GM12878 (cell line): ENCODE measurements around the gene GM2A. TPM values are rescaled to one million over a fixed set of nuclear protein-coding genes. Genes with fewer than 3 reads are reported as not detected.

Experiments used
- CTCF ChIP-seq, 3 experiments: IDR thresholded peaks in 2 of 3; conservative IDR thresholded peaks in 1 of 3; 2 replicates each; pipeline ENCODE4 v1.5.1; 2011; ENCODE audit warnings: low read depth in 3 of 3, low read length in 3 of 3, mild to moderate bottlenecking in 3 of 3, control low read depth in 2 of 3, moderate library complexity in 2 of 3, inconsistent platforms in 1 of 3, mixed read lengths in 1 of 3; ENCODE audit not compliant: control insufficient read depth in 2 of 3, insufficient read depth in 1 of 3; ENCODE audit errors: extremely low read depth in 1 of 3
- FOXM1 ChIP-seq: IDR thresholded peaks from 2 replicates; pipeline ENCODE4 v1.6.1; 2012; ENCODE audit warnings: low read depth, mild to moderate bottlenecking, inconsistent platforms, low read length, moderate library complexity
- HSF1 ChIP-seq: fragments of 150-350 bp; IDR thresholded peaks from 2 replicates; pipeline ENCODE4 v1.6.1; 2014; ENCODE audit warnings: mild to moderate bottlenecking, low read depth, low read length
- IRF3 ChIP-seq: fragments of 450-650 bp; IDR thresholded peaks from 2 replicates; pipeline ENCODE4 v1.6.1; 2014; ENCODE audit warnings: mild to moderate bottlenecking
- JUNB ChIP-seq: IDR thresholded peaks from 2 replicates; pipeline ENCODE4 v1.6.1; 2016; ENCODE audit warnings: antibody characterized with exemption, mild to moderate bottlenecking
- KLF5 ChIP-seq: fragments of 450-650 bp; IDR thresholded peaks from 2 replicates; pipeline ENCODE4 v1.6.1; 2014; ENCODE audit warnings: mild to moderate bottlenecking; ENCODE audit not compliant: partially characterized antibody
- MEF2B ChIP-seq: fragments of 450-650 bp; IDR thresholded peaks from 2 replicates; pipeline ENCODE4 v1.6.1; 2018; ENCODE audit warnings: mild to moderate bottlenecking, moderate library complexity; ENCODE audit not compliant: partially characterized antibody, poor library complexity, severe bottlenecking
- MTA3 ChIP-seq: IDR thresholded peaks from 2 replicates; pipeline ENCODE4 v1.6.1; 2012; ENCODE audit warnings: low read length, inconsistent platforms, borderline replicate concordance
- MYB ChIP-seq: fragments of 150-350 bp; IDR thresholded peaks from 2 replicates; pipeline ENCODE4 v1.6.1; 2014; ENCODE audit warnings: mild to moderate bottlenecking, low read depth, low read length, borderline replicate concordance
- NFXL1 ChIP-seq: fragments of 450-650 bp; IDR thresholded peaks from 2 replicates; pipeline ENCODE4 v1.6.1; 2017; ENCODE audit warnings: antibody characterized with exemption, mild to moderate bottlenecking, borderline replicate concordance
- NR2C2 ChIP-seq: IDR thresholded peaks from 2 replicates; pipeline ENCODE4 v1.6.1; 2011; ENCODE audit warnings: borderline replicate concordance, low read depth; ENCODE audit not compliant: control insufficient read depth, insufficient read length
- RBBP5 ChIP-seq: fragments of 200-600 bp; sonication (generic); conservative IDR thresholded peaks from 2 replicates; pipeline ENCODE4 v1.6.1; 2016
- SIN3A ChIP-seq: IDR thresholded peaks from 2 replicates; pipeline ENCODE4 v1.6.1; 2012; ENCODE audit warnings: low read depth, low read length, improper control_type of control experiment
- SMAD1 ChIP-seq: fragments of 450-650 bp; IDR thresholded peaks from 2 replicates; pipeline ENCODE4 v1.6.1; 2018; ENCODE audit warnings: mild to moderate bottlenecking, low read depth; ENCODE audit not compliant: partially characterized antibody
- SRF ChIP-seq, 2 experiments: IDR thresholded peaks; 2 replicates each; pipeline ENCODE4 v1.6.1; 2011; ENCODE audit warnings: low read depth in 2 of 2, low read length in 2 of 2, mild to moderate bottlenecking in 1 of 2, moderate library complexity in 1 of 2
- USF2 ChIP-seq: IDR thresholded peaks from 2 replicates; pipeline ENCODE4 v1.6.1; 2011; ENCODE audit warnings: low read depth, low read length, improper control_type of control experiment, borderline replicate concordance
- ZNF217 ChIP-seq: fragments of 450-650 bp; IDR thresholded peaks from 2 replicates; pipeline ENCODE4 v1.6.1; 2017; ENCODE audit warnings: antibody characterized with exemption, mild to moderate bottlenecking
- ZNF274 ChIP-seq: IDR thresholded peaks from one replicate; pipeline ENCODE4 v1.8.0; 2011; ENCODE audit not compliant: insufficient read length, insufficient read depth
- ZNF592 ChIP-seq: fragments of 450-650 bp; IDR thresholded peaks from 2 replicates; pipeline ENCODE4 v1.6.1; 2017; ENCODE audit warnings: mild to moderate bottlenecking, moderate library complexity
- ZNF622 ChIP-seq: fragments of 450-650 bp; IDR thresholded peaks from 2 replicates; pipeline ENCODE4 v1.6.1; 2017; ENCODE audit warnings: mild to moderate bottlenecking, inconsistent platforms
- polyA plus RNA-seq, 11 experiments: library from polyadenylated mRNA; depleted of rRNA in 4 of 11; unstranded in 6 of 11; stranded (reverse) in 5 of 11; fragments of >200 nt; fragmentation: Nextera tagmentation in 4 of 11; fragmentation: Illumina TruSeq in 1 of 11; extraction: Ambion mirVana in 4 of 11; extraction: Trizol in 1 of 11; gene quantifications; 1 replicate in 1 of 11; 2 replicates in 10 of 11; pipeline versions ENCODE4 v1.2.1 to v1.2.3, GENCODE V29; 2011 to 2016; ENCODE audit warnings: inconsistent platforms in 2 of 11, missing spikeins in 2 of 11, low read depth in 1 of 11
- total RNA-seq, 4 experiments: library from RNA; depleted of rRNA in 3 of 4; stranded (reverse); fragments of >200 nt in 3 of 4; fragmentation: Illumina TruSeq in 1 of 4; extraction: Trizol in 1 of 4; gene quantifications; 2 replicates each; pipeline versions ENCODE4 v1.2.1 to v1.2.3, GENCODE V29; 2013 to 2021

GM2A gene
- total and polyA plus RNA-seq, 10 of the 15 experiments (the other 5 are each of a cell fraction or from before 2014, with no cell fraction given), result 33.6 to 106 (median 68.2) TPM

GRCh38 chr5:151252762-151253604, at the start of gene GM2A (continued):
- no peak for TF ChIP-seq ZNF592
- TF ChIP-seq HSF1, result no peak
- TF ChIP-seq CTCF (IDR thresholded peaks at IDR 0.05 in 2 of 3, conservative IDR thresholded peaks at IDR 0.05 in 1 of 3; ENCODE audit: control insufficient read depth in 2 of 3, extremely low read depth in 1 of 3, insufficient read depth in 1 of 3, low read depth in 3 of 3, low read length in 3 of 3), result no peak
- no peak for TF ChIP-seq KLF5
- TF ChIP-seq ZNF622, result no peak
- TF ChIP-seq RBBP5, result no peak
- TF ChIP-seq MTA3, result no peak
- TF ChIP-seq USF2, result no peak
- peak; percentile 71; the same call in 1 of the 2 replicates for TF ChIP-seq IRF3
- no peak for TF ChIP-seq MYB
- no peak for TF ChIP-seq ZNF217
- TF ChIP-seq SRF (IDR thresholded peaks at IDR 0.05; ENCODE audit: low read depth in 2 of 2, low read length in 2 of 2), result no peak
- TF ChIP-seq SMAD1, result peak; percentile 87
- no peak for TF ChIP-seq NR2C2
- TF ChIP-seq FOXM1, result no peak
- no peak for TF ChIP-seq NFXL1
- TF ChIP-seq SIN3A, result no peak; the same call in 1 of the 2 replicates
- TF ChIP-seq MEF2B, result no peak
- TF ChIP-seq JUNB, result no peak
- TF ChIP-seq ZNF274, result no peak
